SJSA1 (cell line): ENCODE measurements around the gene F5. TPM values are rescaled to one million over a fixed set of nuclear protein-coding genes. Genes with fewer than 3 reads are reported as not detected.

Experiments
- DNase-seq, 2 experiments: peaks; one replicate each; pipeline ENCODE4 v3.0.0-alpha.2; 2015 to 2020; ENCODE audit warnings: low spot score in 2 of 2, low read depth in 1 of 2
- H3K27ac ChIP-seq: fragments of 250-450 bp; sonication (Bioruptor Pico); 2 replicates; pipeline ENCODE4 v1.5.1; 2020; ENCODE audit warnings: mild to moderate bottlenecking, moderate library complexity
- H3K27me3 ChIP-seq: fragments of 250-450 bp; sonication (Bioruptor Pico); replicated peaks from 2 replicates; pipeline ENCODE4 v1.5.1; 2020; ENCODE audit warnings: mild to moderate bottlenecking, moderate library complexity
- H3K36me3 ChIP-seq: fragments of 250-450 bp; sonication (Bioruptor Pico); 2 replicates; pipeline ENCODE4 v1.5.1; 2020; ENCODE audit warnings: mild to moderate bottlenecking
- H3K4me1 ChIP-seq: fragments of 250-450 bp; sonication (Bioruptor Pico); replicated peaks from 2 replicates; pipeline ENCODE4 v1.6.1; 2021; ENCODE audit warnings: mild to moderate bottlenecking
- H3K4me3 ChIP-seq: fragments of 250-450 bp; sonication (Bioruptor Pico); 2 replicates; pipeline ENCODE4 v1.5.1; 2020; ENCODE audit warnings: mild to moderate bottlenecking
- H3K9me3 ChIP-seq: fragments of 250-450 bp; sonication (Bioruptor Pico); replicated peaks from 2 replicates; pipeline ENCODE4 v1.5.1; 2020; ENCODE audit warnings: mild to moderate bottlenecking
- total RNA-seq: library from RNA; depleted of rRNA; stranded (reverse); fragments of >200 nt; shearing (Covaris generic); gene quantifications from 2 replicates; pipeline ENCODE4 v1.2.3, GENCODE V29; 2014

F5 gene
- total RNA-seq, 1 experiment from 2014 or later = not detected

DNA sequence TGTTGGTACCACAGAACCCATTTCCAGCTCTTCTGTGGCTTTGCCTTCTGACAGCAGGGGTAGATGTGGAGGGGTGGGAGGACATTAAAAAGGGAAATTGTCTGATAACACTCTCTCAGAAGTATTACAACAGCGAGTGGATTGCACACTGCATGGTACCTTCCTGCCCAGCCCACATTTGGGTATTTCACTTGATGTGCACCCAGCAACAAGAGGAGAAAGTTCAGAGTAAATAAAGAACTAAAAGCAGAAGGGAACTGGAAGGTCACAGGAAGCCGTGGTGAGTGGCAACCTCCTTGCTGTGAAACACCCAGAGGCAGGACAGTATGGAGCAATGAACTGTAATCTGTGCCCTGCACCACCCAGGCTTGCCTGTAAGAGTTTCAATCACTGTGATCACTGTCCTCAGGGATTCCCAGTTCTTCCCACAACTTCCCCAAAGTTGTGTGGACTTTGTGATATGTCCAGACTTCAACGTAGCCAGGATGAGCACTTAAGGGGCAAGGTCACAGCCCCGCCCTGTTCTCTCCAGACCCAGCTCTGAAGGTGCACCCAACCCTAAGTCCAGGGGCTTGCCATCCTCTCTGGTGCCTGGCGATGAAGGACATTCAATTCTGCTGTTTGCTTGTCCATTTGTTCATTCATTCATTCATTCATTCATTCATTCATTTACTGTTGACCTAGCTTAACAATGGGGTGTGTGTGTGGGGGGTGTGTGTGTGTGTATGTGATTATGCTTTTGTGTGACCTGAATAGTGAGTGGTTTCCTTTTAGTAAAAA is 18.7 kb upstream of the F5 start:
- Histone ChIP-seq H3K4me1 (no peaks in the 10 kb centered on the region), H3K9me3 (no peaks in the 10 kb centered on the region), H3K27ac (no peak overlapping the region), H3K4me3 (no peak overlapping the region), H3K36me3 (no peaks in the 10 kb centered on the region), H3K27me3 (peaks cover 11% of the 10 kb centered on the region; the same call in 1 of the 2 replicates)
- DNase-seq = no peak

DNA sequence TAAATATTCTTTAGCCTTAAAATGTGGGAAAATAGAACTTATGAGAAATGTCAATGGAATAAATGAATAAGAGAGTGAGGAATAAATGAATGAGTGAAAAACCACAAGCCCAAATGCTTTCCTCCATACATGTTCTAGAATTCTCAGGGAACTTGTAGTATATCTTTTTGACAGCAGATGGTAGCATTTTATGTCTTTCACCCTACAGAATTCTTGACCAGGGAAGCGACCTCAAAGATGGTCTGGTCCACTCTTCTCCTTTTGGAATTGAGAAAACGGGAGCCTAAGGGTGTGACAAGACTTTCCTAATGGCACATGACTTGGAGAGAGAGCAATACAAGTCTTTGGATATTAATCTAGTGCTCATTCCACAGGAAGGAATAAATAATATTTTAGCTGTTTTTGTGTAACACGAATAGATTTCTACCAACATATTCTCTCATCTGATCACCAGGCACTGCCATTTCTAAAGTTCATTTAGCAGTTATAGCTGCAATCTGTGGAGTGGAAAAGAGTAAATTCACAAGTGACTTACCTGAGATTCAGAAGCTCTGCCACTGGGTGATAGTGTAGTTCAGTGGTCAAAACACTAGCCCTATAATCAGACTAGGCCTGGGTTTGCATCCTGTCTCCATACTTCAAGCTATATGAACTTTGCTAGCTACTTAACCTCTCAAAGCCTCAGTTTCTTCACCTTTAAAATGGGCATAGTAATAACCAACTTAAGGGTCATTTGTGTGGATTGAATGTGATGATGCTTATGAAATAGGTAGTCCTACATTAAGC is 15.0 kb upstream of the F5 start:
- no peaks in the 10 kb centered on the region for H3K9me3 ChIP-seq
- peak in 1 of 2 experiments; percentile 17 for DNase-seq
- no peak overlapping the region for H3K4me3 ChIP-seq
- H3K27ac ChIP-seq = no peak overlapping the region
- H3K27me3 ChIP-seq = peaks cover 8% of the 10 kb centered on the region; the same call in 1 of the 2 replicates
- no peaks in the 10 kb centered on the region for H3K4me1 ChIP-seq
- no peaks in the 10 kb centered on the region for H3K36me3 ChIP-seq

DNA sequence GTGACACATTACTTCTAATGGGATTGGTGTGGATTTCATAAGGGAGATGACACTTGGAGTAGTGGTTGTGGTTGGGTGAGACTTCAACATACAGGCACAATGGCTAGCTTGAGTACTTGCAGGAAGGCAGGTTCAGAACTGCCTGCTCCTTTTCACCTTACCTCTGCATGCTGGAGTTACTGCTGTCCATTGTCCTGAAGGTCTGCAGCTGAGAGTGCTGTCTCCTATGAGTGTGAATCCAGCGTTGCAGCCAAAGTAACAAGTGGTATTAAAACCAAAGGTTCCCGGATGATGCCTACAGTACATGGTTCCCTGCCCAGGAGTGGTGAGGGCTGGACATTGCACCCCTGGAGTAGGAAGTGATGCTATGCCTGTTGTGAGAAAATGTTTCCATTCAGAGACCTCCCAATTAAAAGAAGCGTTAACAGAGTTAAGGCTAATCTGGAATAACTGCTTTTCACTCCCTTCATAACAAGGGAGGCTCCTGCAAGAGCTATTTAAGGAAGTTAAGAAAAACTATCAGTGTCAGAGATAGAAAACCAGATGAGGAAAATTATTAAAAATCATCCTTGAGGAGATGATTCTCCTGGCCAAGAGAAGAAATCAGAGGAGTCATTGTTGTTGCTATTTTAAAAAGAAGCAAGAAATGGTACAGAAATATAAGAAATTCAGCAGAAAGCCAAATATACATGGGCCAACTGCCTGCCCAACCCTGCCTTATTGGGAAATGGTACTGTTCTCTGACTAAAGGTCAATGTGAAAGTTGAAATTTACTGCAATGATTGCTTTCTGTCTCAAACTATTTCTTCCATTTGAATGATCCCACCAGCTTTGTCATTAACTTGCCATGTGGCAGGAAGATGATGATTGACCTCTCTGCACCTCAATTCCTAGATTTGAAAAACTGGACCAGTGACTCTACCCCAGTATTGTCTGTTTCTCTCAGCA is 9.8 kb upstream of the F5 start:
- H3K4me1 ChIP-seq = no peaks in the 10 kb centered on the region
- DNase-seq = no peak
- no peaks in the 10 kb centered on the region for H3K36me3 ChIP-seq
- H3K9me3 ChIP-seq = no peaks in the 10 kb centered on the region
- H3K4me3 ChIP-seq = no peak overlapping the region
- H3K27ac ChIP-seq = no peak overlapping the region
- no peaks in the 10 kb centered on the region for H3K27me3 ChIP-seq

DNA sequence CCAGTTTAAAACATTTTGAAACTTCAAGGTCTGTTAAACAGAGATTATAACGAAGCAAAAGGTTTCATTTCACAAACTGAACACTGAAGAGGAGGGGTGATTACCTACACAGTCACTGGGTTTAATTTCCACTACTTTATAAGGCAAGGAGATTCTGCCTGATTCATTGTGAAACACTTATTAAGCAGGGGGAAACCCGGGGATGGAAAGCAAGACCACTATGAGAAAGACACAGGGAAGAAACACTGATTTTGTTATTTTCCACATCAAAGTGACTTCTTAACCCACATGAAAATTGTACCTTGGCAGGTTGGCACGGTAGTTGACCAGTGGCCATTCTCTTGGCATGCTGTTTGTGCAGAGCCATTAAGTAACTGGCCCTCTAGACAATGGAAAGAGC is 8.1 kb upstream of the F5 start:
- no peaks in the 10 kb centered on the region for H3K36me3 ChIP-seq
- DNase-seq = no peak
- no peaks in the 10 kb centered on the region for H3K9me3 ChIP-seq
- no peaks in the 10 kb centered on the region for H3K4me1 ChIP-seq
- no peak overlapping the region for H3K27ac ChIP-seq
- H3K27me3 ChIP-seq = no peaks in the 10 kb centered on the region
- H3K4me3 ChIP-seq = no peak overlapping the region

DNA sequence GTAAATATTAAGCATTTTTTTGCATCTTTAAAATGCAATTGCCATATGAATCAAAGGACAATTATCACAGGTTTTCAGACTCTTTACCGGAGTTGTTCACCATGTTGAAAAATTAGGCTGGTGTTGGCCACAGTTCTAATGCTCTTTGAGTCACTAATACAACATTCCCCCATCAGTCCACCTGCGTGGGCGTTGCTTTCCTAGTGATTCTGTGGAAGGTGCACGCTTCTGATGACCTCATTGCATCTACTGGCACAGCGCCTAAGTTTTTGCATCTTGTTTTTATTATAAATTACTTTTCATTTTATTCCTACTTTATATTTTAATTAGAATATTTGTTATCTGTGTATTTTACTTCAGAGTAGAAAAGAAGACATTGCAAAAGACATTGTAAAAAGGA is 4.7 kb upstream of the F5 start:
- DNase-seq = no peak
- no peak overlapping the region for H3K4me3 ChIP-seq
- no peaks in the 10 kb centered on the region for H3K9me3 ChIP-seq
- no peaks in the 10 kb centered on the region for H3K36me3 ChIP-seq
- H3K4me1 ChIP-seq = no peaks in the 10 kb centered on the region
- peaks cover 8% of the 10 kb centered on the region for H3K27me3 ChIP-seq
- no peak overlapping the region for H3K27ac ChIP-seq

DNA sequence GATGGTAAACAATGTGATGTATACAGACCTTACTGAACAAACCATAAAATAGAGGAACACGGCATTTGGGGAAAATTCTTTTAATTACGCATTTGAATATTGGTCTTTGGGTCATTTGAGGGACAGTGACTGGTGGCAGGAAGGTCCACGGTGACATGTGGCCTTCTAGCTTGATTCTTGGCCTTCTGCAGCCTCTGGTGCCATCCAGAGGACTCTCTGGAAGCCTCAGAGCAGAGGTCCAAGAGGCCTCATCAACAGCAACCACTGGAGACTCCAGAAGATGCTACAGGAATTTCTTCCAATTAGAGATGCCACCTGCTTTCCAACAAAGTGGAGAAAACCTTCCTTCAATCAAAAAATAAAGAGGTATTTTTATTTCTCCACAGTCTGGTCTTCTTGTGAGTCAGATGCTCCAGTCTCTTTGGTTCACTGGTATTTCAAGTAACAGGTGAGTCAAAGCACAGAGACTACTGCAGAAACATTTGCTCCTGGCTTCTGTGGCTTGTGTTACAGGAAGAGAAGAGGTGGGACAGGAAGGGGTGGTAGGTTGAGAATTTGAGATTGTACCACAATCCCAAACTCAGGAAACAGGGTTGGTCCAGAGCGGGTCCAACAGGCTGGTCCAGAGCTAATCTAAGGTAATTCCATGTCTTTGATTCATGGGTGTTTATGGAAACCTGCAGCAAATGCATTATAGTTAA is 2.7 kb upstream of the F5 start:
- Histone ChIP-seq H3K36me3 (no peaks in the 10 kb centered on the region), H3K4me1 (no peaks in the 10 kb centered on the region)

DNA sequence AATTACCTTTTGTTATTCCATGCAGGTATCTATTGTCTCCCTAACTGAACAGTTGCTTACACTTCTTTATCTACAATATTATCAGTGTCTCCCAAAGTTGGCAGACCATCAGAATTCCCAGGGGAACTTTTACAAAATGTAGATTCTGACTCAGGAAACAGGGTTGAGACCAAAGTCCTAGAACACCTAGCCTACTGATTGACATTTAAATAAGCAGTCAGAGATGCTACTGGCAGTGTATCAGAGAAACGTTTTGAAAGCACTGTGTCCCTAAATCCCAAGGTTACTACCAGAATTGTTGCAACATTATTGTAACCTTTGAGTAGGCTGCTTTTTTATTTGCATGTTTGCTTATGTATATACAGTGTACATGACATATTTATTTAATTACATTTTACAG is 1.8 kb upstream of the F5 start:
- no peak for DNase-seq
- no peak overlapping the region for H3K27ac ChIP-seq
- H3K4me1 ChIP-seq = no peaks in the 10 kb centered on the region
- H3K27me3 ChIP-seq = peaks cover 20% of the 10 kb centered on the region
- no peaks in the 10 kb centered on the region for H3K9me3 ChIP-seq
- no peak overlapping the region for H3K4me3 ChIP-seq
- H3K36me3 ChIP-seq = no peaks in the 10 kb centered on the region

More for the DNA sequence above, 2.7 kb upstream of the F5 start:
- H3K9me3 ChIP-seq = no peaks in the 10 kb centered on the region
- peaks cover 20% of the 10 kb centered on the region for H3K27me3 ChIP-seq
- DNase-seq = no peak
- no peak overlapping the region for H3K4me3 ChIP-seq
- no peak overlapping the region for H3K27ac ChIP-seq

DNA sequence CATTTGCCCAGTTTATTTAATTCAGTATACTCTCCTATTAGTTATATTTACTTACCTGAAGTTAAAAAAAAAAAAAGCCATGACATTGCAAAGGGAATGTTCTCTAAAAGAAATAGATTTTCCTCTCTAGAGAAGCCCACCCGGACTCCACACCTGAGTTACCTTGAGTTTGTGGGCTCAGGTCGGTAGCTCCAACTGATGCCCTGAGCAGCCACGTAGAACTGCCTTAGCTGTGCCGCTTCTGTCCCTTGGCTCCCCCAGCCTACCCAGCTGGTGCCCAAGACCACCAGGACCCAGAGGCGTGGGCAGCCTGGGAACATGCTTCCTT is 250 bp downstream of the F5 start:
- Histone ChIP-seq H3K36me3 (no peaks in the 10 kb centered on the region), H3K27me3 (peaks cover 20% of the 10 kb centered on the region), H3K4me1 (no peaks in the 10 kb centered on the region), H3K9me3 (no peaks in the 10 kb centered on the region), H3K27ac (no peak overlapping the region), H3K4me3 (no peak overlapping the region)
- DNase-seq = no peak

DNA sequence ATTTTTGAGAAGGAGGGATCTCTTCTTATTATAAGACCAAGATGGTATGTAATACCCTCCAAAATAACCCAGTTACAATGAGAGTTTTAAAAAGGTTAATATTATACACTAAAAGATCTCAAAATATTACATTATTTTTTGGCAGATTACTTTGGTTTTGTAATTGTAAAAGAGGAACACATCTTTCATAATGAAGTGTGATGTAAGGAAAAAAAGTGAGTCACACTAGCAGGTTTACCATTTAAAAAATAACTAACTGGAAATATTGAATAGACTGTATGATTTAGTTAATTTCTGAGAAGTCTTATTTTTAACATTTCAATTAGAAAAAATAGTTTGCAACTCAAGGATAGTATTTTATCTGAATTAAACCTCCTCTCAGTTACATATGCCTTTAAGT is 1.1 kb downstream of the F5 start:
- Histone ChIP-seq H3K4me3 (no peak overlapping the region), H3K27ac (no peak overlapping the region), H3K9me3 (no peaks in the 10 kb centered on the region), H3K4me1 (no peaks in the 10 kb centered on the region), H3K36me3 (no peaks in the 10 kb centered on the region), H3K27me3 (peaks cover 20% of the 10 kb centered on the region)
- no peak for DNase-seq

DNA sequence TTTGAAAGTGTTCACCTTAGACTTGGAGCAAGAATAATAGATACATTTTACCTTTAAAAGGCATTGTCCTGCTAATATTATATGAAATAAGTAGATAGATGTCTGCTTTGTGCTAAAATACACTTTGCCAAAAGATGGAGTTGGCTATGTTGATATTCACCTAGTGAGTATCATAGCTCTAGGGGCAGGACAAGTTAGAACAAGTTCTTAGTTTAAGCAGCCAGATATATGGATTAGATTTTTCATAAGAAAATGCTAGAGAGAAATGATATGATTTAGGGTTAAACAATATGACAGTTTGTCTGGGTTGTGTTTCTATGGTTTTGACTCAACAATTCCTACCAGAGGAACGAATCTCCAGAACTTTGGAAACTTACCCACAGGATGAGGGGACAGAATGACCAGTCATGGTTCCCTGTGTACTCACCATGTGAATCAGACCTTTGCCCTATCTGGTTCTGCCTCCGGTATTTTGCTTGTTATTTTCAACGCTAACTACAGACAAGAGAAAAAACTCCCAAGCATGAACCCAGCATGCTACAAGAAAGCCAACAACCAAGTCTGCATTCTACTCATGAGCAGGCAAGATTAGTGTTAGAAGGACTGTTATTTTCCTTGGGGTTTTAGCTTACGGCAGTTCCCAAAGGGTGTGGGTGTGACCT is 1.7 kb downstream of the F5 start:
- DNase-seq = no peak
- Histone ChIP-seq H3K27me3 (peaks cover 20% of the 10 kb centered on the region), H3K4me3 (no peak overlapping the region), H3K4me1 (no peaks in the 10 kb centered on the region), H3K36me3 (no peaks in the 10 kb centered on the region), H3K27ac (no peak overlapping the region), H3K9me3 (no peaks in the 10 kb centered on the region)

DNA sequence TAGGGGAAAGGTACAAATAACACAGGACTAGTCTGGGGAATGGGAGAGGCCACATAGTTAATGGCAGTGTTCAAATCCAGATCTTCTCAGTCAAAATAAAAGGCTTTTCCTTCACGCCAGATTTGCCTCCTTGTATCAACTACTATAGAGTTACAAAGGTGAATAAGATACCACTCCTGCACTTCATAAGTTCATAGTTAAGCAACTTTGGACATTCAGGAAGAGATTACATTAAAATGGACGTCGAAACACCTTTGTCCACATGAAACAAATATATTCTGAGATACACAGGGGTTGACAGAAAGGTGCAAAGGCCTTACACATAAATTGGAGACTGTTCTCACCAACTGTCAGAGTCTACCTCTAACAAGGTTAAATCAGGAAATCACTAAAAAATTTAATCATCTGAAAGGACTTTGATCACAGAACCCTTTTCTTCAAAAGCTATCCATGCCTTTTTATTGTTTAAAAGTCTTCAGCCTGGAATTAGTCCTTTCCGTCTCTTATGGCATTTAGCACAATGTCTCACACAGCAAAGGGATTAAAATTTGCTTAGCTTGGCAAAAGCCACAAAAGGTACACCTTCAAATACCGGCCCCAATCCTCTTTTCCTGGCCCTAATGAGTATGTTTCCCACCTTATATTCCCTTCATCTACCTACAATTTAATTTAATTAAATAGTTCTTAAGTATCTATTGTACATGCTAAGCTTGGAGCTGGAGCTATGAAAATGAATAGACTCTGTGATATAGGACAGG is 8.1 kb downstream of the F5 start:
- Histone ChIP-seq H3K27me3 (peaks cover 7% of the 10 kb centered on the region; the same call in 1 of the 2 replicates), H3K27ac (no peak overlapping the region), H3K9me3 (no peaks in the 10 kb centered on the region), H3K36me3 (no peaks in the 10 kb centered on the region), H3K4me1 (no peaks in the 10 kb centered on the region), H3K4me3 (no peak overlapping the region)
- DNase-seq = no peak

DNA sequence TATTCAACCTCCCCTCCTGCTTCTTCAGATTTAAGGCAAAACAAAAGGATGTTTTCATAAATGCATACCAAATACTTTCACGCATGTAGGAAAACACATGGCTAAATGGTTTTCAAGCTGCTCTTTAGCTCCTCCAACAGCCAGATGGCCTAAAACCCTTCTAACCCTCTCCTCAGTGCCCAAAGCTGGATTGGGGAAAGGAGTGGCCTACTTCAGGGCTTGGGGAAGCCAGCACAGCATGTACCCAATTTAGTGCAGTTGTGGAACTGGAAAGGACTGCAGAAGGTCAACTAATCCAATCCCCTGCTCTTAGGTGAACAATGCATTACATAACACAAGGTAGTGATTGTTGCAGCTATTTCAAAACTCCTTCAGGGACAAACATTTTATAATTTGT is 9.3 kb downstream of the F5 start:
- Histone ChIP-seq H3K36me3 (no peaks in the 10 kb centered on the region), H3K4me3 (no peak overlapping the region), H3K9me3 (no peaks in the 10 kb centered on the region), H3K27ac (no peak overlapping the region), H3K27me3 (peaks cover 7% of the 10 kb centered on the region; the same call in 1 of the 2 replicates), H3K4me1 (no peaks in the 10 kb centered on the region)
- no peak for DNase-seq
